K562 (cell line): ENCODE measurements around the gene GDF9. TPM values are rescaled to one million over a fixed set of nuclear protein-coding genes. Genes with fewer than 3 reads are reported as not detected.

Experiments used
- ATAC-seq: fragments of 200-7000 bp; cut with Tn5 transposase; 3 replicates; pipeline ENCODE4 v1.9.1; 2020; ENCODE audit warnings: moderate library complexity
- BruUV-seq: library from RNA; stranded (reverse); fragments of 400-500 nt; replicated peaks from 2 replicates; lab custom pipeline; 2021; lab: Mats Ljungman, UMichigan
- CTCF ChIA-PET: fragments of 300-600 bp; formaldehyde crosslinking; extraction: SDS; loops from one replicate; lab custom pipeline; 2021; ENCODE audit warnings: low intra/inter-chr PET ratio; lab: Yijun Ruan, JAX
- POLR2A ChIA-PET: fragments of 300-600, 350-650 bp; sonication (Branson Sonifier 250); formaldehyde crosslinking; extraction: SDS; loops from one replicate; lab custom pipeline; 2021; ENCODE audit warnings: antibody characterized with exemption, inconsistent platforms; lab: Yijun Ruan, JAX
- DNase-seq, 4 experiments: peaks; one replicate each; pipeline versions ENCODE4 v3.0.0 to v3.0.0-alpha.2; 2011 to 2018; ENCODE audit warnings: low spot score in 3 of 4, mixed read lengths in 3 of 4; ENCODE audit errors: extremely low read depth in 1 of 4
- FAIRE-seq: peaks from 2 replicates; lab custom pipeline; 2011; peaks lifted over from hg19 to GRCh38; lab: Jason Lieb, UNC
- H2AFZ ChIP-seq: 2 replicates; pipeline ENCODE4 v1.6.0; 2011; ENCODE audit warnings: low read depth, low read length, control low read depth, inconsistent platforms
- H3K27ac ChIP-seq: fragments of 200-600 bp; 3 replicates; pipeline ENCODE4 v1.8.0; 2011; ENCODE audit warnings: low read depth, mild to moderate bottlenecking, control low read depth, inconsistent platforms, low read length, moderate library complexity, mixed read lengths; ENCODE audit errors: extremely low read depth
- H3K27me3 ChIP-seq, 2 experiments: fragments of 300-600 bp in 1 of 2; 2 replicates in 1 of 2; 3 replicates in 1 of 2; pipeline versions ENCODE4 v1.6.0 to v1.8.0; 2011; ENCODE audit warnings: inconsistent platforms in 2 of 2, low read length in 2 of 2, mild to moderate bottlenecking in 1 of 2, mixed read lengths in 1 of 2, moderate library complexity in 1 of 2; ENCODE audit not compliant: control insufficient read depth in 2 of 2, insufficient read depth in 2 of 2
- H3K36me3 ChIP-seq: fragments of 300-600 bp; 3 replicates; pipeline ENCODE4 v1.8.0; 2011; ENCODE audit warnings: mild to moderate bottlenecking, low read length, inconsistent platforms; ENCODE audit not compliant: control insufficient read depth, insufficient read depth
- H3K4me1 ChIP-seq, 2 experiments: fragments of 200-600 bp in 1 of 2; replicated peaks in 1 of 2; 2 replicates in 1 of 2; 3 replicates in 1 of 2; pipeline versions ENCODE4 v1.5.1 to v1.8.0; 2011; ENCODE audit warnings: inconsistent platforms in 2 of 2, low read length in 2 of 2, mild to moderate bottlenecking in 1 of 2, mixed read lengths in 1 of 2, moderate library complexity in 1 of 2; ENCODE audit not compliant: control insufficient read depth in 2 of 2, insufficient read depth in 2 of 2
- H3K4me2 ChIP-seq: 2 replicates; pipeline ENCODE4 v1.6.1; 2011; ENCODE audit warnings: low read length, control low read depth, inconsistent platforms, mixed read lengths; ENCODE audit not compliant: insufficient read depth
- H3K4me3 ChIP-seq: fragments of 200-600 bp; sonication (generic), shearing (Covaris generic); 2 replicates; pipeline ENCODE4 v1.5.1; 2016; ENCODE audit warnings: control low read depth, inconsistent platforms
- H3K79me2 ChIP-seq: fragments of 200-600 bp; 3 replicates; pipeline ENCODE4 v1.8.0; 2011; ENCODE audit warnings: low read length, inconsistent platforms; ENCODE audit not compliant: control insufficient read depth, insufficient read depth
- H3K9ac ChIP-seq, 2 experiments: 2 replicates each; pipeline versions ENCODE4 v1.6.0 to v1.6.1; 2011; ENCODE audit warnings: low read depth in 2 of 2, low read length in 2 of 2, control low read depth in 1 of 2, inconsistent platforms in 1 of 2, mild to moderate bottlenecking in 1 of 2, mixed read lengths in 1 of 2; ENCODE audit not compliant: insufficient read depth in 1 of 2
- H3K9me1 ChIP-seq: one replicate; pipeline ENCODE4 v1.6.0; 2011; ENCODE audit warnings: inconsistent platforms, mild to moderate bottlenecking, low read length, moderate library complexity; ENCODE audit not compliant: control insufficient read depth, insufficient read depth
- H3K9me3 ChIP-seq: replicated peaks from 2 replicates; pipeline ENCODE4 v1.5.1; 2011; ENCODE audit warnings: low read depth, low read length, inconsistent platforms; ENCODE audit not compliant: control insufficient read depth, insufficient read depth
- H4K20me1 ChIP-seq: replicated peaks from 2 replicates; pipeline ENCODE4 v1.6.1; 2011; ENCODE audit warnings: low read length, inconsistent platforms, mixed read lengths; ENCODE audit not compliant: control insufficient read depth, insufficient read depth
- ARNT ChIP-seq, 2 experiments: fragments of 450-650 bp; IDR thresholded peaks; 2 replicates each; pipeline ENCODE4 v1.6.1; 2016; ENCODE audit warnings: mild to moderate bottlenecking in 1 of 2
- CREBBP ChIP-seq: IDR thresholded peaks from one replicate; pipeline ENCODE4 v1.6.1; 2012; ENCODE audit warnings: low read depth, mild to moderate bottlenecking, control low read depth, inconsistent platforms, low read length
- ETS2 ChIP-seq: IDR thresholded peaks from 2 replicates; pipeline ENCODE4 v1.6.1; 2016; ENCODE audit warnings: borderline replicate concordance, missing genetic modification characterization, mild to moderate bottlenecking, moderate library complexity, missing compliant biosample characterization; ENCODE audit not compliant: poor library complexity, severe bottlenecking
- FOS ChIP-seq: IDR thresholded peaks from 3 replicates; pipeline ENCODE4 v1.6.1; 2011; ENCODE audit not compliant: insufficient read length; ENCODE audit errors: extremely low read depth
- KLF16 ChIP-seq: IDR thresholded peaks from 2 replicates; pipeline ENCODE4 v1.6.1; 2016; ENCODE audit warnings: antibody characterized with exemption
- SRSF3 ChIP-seq: fragments of 200-400 bp; formaldehyde crosslinking; IDR thresholded peaks from 2 replicates; pipeline ENCODE4 v1.6.1; 2016; ENCODE audit warnings: mild to moderate bottlenecking, low read length, moderate library complexity; ENCODE audit not compliant: insufficient read depth
- STAT6 ChIP-seq: sonication (generic); formaldehyde crosslinking; IDR thresholded peaks from 2 replicates; pipeline ENCODE4 v1.8.1; 2023; ENCODE audit warnings: mild to moderate bottlenecking, missing genetic modification reagents
- TBL1XR1 ChIP-seq, 2 experiments: IDR thresholded peaks; 2 replicates each; pipeline ENCODE4 v1.6.1; 2012; ENCODE audit warnings: improper control_type of control experiment in 2 of 2, low read length in 2 of 2, mild to moderate bottlenecking in 1 of 2
- ZNF280B ChIP-seq: fragments of 250-450 bp; sonication (Bioruptor Pico); IDR thresholded peaks from 2 replicates; pipeline ENCODE4 v1.5.1; 2021; ENCODE audit warnings: mild to moderate bottlenecking
- WGBS: fragments of 100-300 bp; shearing (Covaris generic); methylation state at CpG from one replicate; pipeline ENCODE4 v1.1.6; 2016; ENCODE audit warnings: low coverage, mixed read lengths; ENCODE audit not compliant: insufficient coverage; ENCODE audit errors: missing lambda C conversion rate; 5-methylcytosine and 5-hydroxymethylcytosine counted together
- in situ Hi-C: fragments of 300-500 bp; cut with MboI; formaldehyde crosslinking; loops from 4 replicates; pipeline ENCODE4 v1.15.0; 2018; ENCODE audit warnings: inconsistent platforms, mixed read lengths
- intact Hi-C: fragments of 100-400 bp; cut with micrococcal nuclease; formaldehyde crosslinking; loops from 2 replicates; pipeline ENCODE4 v1.14.2; 2022
- polyA plus RNA-seq, 8 experiments: library from polyadenylated mRNA; depleted of rRNA in 4 of 8; stranded (reverse) in 5 of 8; unstranded in 3 of 8; fragments of >200 nt; fragmentation: Nextera tagmentation in 2 of 8; fragmentation: Illumina TruSeq in 1 of 8; extraction: Ambion mirVana in 2 of 8; extraction: Trizol in 1 of 8; gene quantifications; 2 replicates each; pipeline versions ENCODE4 v1.2.1 to v1.2.3, GENCODE V29; 2011 to 2014; ENCODE audit warnings: inconsistent platforms in 1 of 8, missing spikeins in 1 of 8
- total RNA-seq, 7 experiments: library from RNA; depleted of rRNA in 6 of 7; stranded (reverse); fragments of >200 nt in 6 of 7; fragmentation: Illumina TruSeq in 2 of 7; extraction: Trizol in 2 of 7; gene quantifications; 2 replicates each; pipeline versions ENCODE4 v1.2.1 to v1.2.3, GENCODE V29; 2011 to 2021; ENCODE audit warnings: low replicate concordance in 1 of 7
- TF ChIP-seq, protein P1 (sequence below): fragments of 450-650 bp; IDR thresholded peaks from 2 replicates; pipeline ENCODE4 v1.6.1; 2017; ENCODE audit warnings: antibody characterized with exemption, mild to moderate bottlenecking
- TF ChIP-seq, protein P2 (sequence below): fragments of 450-650 bp; IDR thresholded peaks from 2 replicates; pipeline ENCODE4 v1.6.1; 2016; ENCODE audit warnings: borderline replicate concordance

Gene GDF9
- total and polyA plus RNA-seq, 9 of the 15 experiments (the other 6 are each of a cell fraction or from before 2014, with no cell fraction given), result 0.10 to 0.70 (median 0.20) TPM; not detected in 1

GRCh38 chr5:132824426-132824825 is 41.8 kb downstream of the GDF9 start:
- CTCF ChIA-PET, result no interaction called here
- POLR2A ChIA-PET, result interaction anchor here (0.7 to 1.3 kb wide), 4 partner anchors 23 to 1184 kb away, joined by 3 to 5 read pairs (median 3); no protein-coding TSS in a partner anchor
- WGBS, result 83% methylated on average over 3 of the region's 3 CpGs
- ATAC-seq, result no peak
- no peaks in the 10 kb centered on the region for H3K27me3 ChIP-seq
- in situ Hi-C loops, result no loop called here
- peaks cover 51% of the 10 kb centered on the region; the same call in 2 of the 3 replicates for H3K36me3 ChIP-seq
- peaks cover 13% of the 10 kb centered on the region for H3K79me2 ChIP-seq
- no peak overlapping the region for H3K9ac ChIP-seq
- no peak overlapping the region for H3K27ac ChIP-seq
- no TSS peak for BruUV-seq
- no peak for DNase-seq
- H4K20me1 ChIP-seq, result no peaks in the 10 kb centered on the region
- no peaks in the 10 kb centered on the region for H3K9me3 ChIP-seq
- H3K4me2 ChIP-seq, result no peak overlapping the region
- intact Hi-C loops, result loop anchor here (5.0 kb wide), 2 partner anchors 162 to 232 kb away; no protein-coding TSS in a partner anchor
- FAIRE-seq, result no peak
- H3K9me1 ChIP-seq, result no peaks in the 10 kb centered on the region
- H2AFZ ChIP-seq, result no peak overlapping the region
- H3K4me3 ChIP-seq, result no peak overlapping the region
- H3K4me1 ChIP-seq, result peaks cover 11 to 27% of the 10 kb centered on the region in 2 experiments; a peak in 4 of 5 replicates
- no peak for TF ChIP-seq TBL1XR1 (IDR thresholded peaks at IDR 0.05; ENCODE audit: low read length in 2 of 2)
- TF ChIP-seq ETS2 (tag), result no peak
- no peak for TF ChIP-seq STAT6
- no peak for TF ChIP-seq CREBBP
- TF ChIP-seq, protein P1, sequence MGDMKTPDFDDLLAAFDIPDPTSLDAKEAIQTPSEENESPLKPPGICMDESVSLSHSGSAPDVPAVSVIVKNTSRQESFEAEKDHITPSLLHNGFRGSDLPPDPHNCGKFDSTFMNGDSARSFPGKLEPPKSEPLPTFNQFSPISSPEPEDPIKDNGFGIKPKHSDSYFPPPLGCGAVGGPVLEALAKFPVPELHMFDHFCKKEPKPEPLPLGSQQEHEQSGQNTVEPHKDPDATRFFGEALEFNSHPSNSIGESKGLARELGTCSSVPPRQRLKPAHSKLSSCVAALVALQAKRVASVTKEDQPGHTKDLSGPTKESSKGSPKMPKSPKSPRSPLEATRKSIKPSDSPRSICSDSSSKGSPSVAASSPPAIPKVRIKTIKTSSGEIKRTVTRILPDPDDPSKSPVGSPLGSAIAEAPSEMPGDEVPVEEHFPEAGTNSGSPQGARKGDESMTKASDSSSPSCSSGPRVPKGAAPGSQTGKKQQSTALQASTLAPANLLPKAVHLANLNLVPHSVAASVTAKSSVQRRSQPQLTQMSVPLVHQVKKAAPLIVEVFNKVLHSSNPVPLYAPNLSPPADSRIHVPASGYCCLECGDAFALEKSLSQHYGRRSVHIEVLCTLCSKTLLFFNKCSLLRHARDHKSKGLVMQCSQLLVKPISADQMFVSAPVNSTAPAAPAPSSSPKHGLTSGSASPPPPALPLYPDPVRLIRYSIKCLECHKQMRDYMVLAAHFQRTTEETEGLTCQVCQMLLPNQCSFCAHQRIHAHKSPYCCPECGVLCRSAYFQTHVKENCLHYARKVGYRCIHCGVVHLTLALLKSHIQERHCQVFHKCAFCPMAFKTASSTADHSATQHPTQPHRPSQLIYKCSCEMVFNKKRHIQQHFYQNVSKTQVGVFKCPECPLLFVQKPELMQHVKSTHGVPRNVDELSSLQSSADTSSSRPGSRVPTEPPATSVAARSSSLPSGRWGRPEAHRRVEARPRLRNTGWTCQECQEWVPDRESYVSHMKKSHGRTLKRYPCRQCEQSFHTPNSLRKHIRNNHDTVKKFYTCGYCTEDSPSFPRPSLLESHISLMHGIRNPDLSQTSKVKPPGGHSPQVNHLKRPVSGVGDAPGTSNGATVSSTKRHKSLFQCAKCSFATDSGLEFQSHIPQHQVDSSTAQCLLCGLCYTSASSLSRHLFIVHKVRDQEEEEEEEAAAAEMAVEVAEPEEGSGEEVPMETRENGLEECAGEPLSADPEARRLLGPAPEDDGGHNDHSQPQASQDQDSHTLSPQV, result no peak
- no peak for TF ChIP-seq ZNF280B (CRISPR knock-in tag)
- no peak for TF ChIP-seq ARNT (IDR thresholded peaks at IDR 0.05)
- TF ChIP-seq, protein P2, sequence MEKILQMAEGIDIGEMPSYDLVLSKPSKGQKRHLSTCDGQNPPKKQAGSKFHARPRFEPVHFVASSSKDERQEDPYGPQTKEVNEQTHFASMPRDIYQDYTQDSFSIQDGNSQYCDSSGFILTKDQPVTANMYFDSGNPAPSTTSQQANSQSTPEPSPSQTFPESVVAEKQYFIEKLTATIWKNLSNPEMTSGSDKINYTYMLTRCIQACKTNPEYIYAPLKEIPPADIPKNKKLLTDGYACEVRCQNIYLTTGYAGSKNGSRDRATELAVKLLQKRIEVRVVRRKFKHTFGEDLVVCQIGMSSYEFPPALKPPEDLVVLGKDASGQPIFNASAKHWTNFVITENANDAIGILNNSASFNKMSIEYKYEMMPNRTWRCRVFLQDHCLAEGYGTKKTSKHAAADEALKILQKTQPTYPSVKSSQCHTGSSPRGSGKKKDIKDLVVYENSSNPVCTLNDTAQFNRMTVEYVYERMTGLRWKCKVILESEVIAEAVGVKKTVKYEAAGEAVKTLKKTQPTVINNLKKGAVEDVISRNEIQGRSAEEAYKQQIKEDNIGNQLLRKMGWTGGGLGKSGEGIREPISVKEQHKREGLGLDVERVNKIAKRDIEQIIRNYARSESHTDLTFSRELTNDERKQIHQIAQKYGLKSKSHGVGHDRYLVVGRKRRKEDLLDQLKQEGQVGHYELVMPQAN, result no peak
- TF ChIP-seq FOS, result no peak
- no peak for TF ChIP-seq KLF16
- no peak for TF ChIP-seq SRSF3
